Stimulated activated CD4-positive, alpha-beta T cell treated with anti-CD3 and anti-CD28 coated beads, TNF-alpha, amount 100 ng/mL, for 48 hours (primary cell): Measurements from ENCODE around the gene GMPPB.
A peak's percentile ranks its signal among the peaks of the same experiment; 100 is the strongest.
"Not testable (repeated sequence)": the region's sequence is repeated elsewhere in the genome, so short reads cannot be mapped to it uniquely, and the experiment has no call there.

Experiments
- DNase-seq, 3 donors: peaks; one replicate each; pipeline ENCODE4 v3.0.0-alpha.2; 2020; ENCODE audit warnings: low read depth in 3 of 3

The GMPPB gene

DNA sequence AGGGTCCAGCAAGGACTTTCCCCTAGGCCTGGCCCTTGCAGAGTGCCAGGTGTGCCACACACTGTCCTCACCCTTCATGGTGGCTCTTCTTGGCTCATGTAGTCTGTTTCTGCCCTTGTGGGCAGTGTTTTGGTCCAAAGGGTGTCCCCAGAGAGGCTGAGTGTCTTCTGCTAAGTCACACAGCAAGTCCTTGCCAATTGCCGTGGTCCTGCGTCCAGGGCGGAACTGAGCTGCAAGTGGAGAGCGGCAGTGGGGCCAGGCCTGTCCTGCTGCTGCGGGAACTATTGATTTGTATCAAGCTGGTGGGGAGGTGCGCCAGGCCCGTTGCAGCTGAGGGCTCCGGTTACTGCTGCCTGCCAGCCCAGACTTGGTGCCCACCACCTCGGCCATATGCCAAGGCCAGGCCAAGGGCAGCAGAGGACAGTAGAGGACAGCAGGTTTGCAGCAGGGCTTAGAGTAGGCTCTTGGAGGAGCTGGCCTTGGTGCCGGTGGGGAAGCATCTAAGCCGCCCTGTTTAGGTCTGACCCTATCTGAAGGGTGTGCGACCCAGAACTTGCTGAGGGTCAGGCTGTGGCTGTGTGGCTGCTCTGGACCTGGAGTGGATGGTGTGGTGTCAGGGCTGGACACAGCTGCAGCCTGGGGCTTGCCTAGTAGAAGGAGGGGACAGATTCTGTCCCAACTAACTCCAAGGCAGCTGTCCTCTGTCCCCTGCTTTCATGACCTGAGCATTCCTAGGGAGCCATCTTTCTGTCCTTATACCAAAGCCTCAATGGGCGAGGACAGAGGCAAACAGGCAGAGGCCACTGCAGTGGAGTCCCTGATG, 8.8 kb downstream of the GMPPB start:
- DNase-seq, result no peak

DNA sequence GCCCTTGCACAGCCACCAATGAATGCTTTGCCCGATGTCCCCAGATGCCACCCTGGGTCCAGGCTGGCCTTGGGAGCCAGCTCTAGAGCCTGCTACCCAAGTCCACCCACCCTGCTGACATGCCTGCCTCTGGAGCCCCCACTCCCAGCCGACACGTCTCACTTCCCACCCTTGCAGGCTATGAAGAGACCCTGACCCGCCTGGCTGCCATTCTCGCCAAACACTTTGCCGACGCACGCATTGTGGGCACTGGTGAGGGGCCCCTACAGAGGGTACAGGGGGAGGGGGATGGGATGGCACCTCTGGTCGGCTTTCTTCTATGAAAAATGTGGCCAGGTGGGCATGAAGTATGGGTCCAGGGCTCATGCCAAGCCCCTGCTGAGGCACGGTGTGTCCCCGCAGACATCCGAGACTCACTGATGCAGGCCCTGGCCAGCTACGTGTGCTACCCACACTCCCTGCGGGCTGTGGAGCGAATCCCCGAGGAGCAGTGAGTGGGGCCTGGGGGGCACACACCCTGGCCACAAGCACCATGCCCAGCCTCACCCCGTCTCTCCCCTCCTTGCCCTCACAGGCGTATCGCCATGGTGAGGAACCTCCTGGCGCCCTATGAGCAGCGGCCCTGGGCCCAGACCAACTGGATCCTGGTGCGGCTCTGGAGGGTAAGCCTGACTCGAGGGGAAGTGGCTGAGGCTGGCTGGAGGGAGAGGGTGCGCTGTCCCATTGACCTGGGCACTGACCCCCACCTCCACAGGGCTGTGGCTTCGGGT, 10.2 kb downstream of the GMPPB start:
- DNase-seq, result no peak

DNA sequence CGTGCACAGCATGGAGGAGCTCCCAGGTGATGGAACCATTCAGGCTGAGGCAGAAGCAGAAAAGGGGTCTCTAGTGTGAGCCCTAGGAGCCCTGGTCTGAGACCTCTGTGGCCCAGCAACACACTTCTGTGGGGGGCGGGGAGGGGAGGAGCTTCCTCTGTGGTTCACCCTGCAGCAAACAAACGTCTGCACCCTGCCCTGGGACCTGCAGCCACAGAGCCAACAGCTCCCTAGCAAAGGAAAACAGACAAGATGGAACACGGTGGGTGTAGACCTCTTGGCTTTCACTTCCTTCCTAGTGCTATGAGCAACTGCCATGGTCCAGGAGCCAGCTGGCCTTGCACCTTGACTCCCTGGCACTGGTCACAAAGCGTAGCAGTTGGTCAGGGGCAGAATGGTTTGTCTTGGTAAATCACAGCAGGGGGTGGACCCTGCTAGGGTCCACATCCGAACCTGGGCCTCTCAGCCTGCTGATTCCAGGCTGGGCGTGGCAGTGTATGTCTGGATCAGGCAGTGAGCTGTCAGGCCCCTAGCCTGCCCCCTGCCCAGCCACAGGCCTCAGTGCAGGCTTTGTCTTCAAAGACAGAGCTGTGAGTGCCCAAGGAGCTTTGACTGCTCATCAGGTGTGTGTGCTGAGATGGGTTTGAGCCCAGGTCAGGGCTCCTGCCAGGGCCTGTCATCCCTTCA, 11.0 kb downstream of the GMPPB start:
- no peak for DNase-seq

DNA sequence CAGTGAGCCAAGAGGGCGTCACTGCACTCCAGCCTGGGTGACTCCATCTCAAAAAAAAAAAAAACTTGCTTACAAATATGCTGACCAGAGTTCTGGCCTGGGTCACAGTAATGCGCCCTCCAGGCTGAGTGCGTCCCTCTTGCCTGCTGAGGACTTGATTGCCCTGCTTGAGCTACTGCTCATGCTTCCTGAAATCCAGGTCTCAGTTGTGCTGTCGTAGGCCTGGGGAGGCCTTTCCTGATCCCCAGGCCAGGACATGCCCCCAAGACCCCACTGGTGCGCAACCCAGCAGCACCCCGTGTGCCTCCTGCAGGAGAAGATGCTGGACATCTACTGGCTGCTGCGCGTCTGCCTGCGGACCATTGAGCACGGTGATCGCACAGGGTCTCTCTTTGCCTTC, 11.6 kb downstream of the GMPPB start:
- no peak for DNase-seq

DNA sequence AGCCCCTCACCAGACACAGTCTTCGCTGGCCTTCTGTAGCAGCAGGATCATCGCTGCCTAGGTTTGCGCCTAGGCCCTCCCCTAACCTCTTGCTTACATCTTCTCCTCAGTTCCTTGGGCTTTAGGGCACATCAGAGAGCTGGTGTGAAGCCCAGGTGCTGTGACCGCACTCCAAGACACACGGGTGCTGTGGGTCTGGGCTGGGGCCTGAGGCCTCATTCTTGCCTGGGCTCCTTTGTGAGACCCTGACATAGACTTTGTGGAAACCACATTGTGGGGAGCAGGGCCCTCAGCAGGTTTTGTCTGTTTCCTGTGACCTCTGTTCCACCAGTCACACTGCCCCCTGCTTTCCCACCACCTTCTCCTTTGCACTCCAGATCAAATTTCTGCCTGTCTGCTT, 12.3 kb downstream of the GMPPB start:
- DNase-seq, result no peak

DNA sequence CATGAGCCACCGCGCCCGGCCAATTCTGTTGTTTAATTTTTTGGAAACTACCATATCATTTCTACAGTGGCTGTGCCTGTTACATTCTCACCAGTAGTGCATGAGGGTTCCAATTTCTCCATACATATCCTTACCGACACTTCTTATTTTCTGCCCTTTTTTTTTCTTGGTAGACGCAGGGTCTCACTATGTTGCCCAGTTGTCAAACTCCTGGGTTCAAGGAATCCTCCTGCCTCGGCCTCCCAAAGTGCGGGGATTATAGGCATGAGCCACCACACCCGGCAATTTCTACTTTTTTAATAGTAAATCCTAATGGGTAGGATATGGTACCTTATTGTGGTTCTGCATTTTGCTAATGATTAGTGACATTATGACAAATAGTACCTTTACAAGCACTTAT, 13.9 kb downstream of the GMPPB start:
- no peak for DNase-seq

DNA sequence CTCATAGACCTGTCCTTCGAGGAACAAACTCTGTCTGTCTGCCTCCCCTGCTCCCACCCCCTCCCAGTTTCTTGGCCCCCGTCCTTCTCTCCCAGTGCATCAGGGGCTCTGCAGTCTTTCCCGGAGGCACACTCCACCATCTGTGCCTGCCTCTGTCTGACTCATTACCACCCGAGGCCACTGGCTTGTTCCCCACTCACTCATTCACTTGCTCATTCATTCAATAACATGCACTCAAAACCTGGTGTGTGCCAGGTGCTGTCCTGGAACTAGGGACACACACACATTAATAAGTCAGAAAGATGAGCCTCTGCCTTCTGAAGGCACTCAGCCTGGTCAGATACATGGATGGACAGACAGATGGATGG, 16.7 kb downstream of the GMPPB start:
- DNase-seq, result no peak

DNA sequence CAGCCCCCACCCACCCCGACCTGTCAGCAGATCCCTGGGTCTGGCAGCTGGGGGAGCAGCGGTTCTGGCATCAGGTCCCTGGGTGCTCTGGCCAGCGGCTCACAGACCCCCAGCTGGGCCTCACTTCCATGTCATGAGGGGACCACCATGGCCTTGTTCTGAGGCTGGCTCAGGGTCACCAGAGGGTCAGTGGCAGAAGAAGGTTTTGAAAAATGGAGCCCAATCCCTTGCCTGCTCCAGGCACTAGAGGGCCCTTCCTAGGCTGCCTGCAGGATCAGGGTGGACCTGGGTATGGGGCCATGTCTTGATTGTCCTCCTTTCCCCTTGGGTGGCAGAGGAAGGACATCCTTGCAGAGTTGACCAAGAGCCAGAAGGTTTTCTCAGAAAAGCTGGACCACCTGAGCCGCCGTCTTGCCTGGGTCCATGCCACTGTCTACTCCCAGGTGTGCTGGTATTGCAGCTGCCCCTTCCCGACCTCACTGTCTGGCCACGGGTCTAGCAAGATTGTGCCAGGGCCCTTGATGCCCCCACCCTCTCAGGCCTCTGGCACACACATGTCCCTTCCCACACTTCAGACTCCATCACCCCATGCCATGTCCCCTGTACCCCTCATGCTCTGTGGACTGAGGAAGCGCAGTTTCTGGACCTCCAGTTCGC, 17.2 kb downstream of the GMPPB start:
- no peak for DNase-seq

DNA sequence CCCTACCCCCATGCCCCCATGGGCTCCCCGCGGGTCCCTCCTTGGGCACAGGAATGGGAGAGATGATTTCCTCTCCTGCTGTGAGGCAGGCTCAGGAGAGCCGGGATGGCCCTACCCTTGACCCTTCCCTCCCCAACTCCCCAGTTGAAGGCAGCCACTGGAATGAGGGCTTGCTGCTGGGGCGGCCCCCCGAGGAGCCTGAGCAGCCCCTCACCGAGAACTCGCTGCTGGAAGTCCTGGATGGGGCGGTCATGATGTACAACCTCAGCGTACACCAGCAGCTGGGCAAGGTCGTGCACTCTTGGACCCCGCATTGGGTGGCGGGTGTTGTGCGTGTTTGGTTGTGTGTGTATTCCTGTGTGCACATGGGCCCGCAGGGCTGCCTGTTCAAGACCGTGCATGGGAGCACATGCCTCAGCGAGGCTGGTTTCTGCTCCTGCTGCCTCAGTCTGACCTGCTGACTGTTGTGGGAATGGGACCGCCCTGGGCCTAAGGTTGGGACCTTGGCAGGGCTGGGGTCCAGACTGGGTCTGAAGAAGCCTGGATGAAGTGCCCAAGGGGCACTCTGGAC, 18.3 kb downstream of the GMPPB start:
- no peak for DNase-seq

DNA sequence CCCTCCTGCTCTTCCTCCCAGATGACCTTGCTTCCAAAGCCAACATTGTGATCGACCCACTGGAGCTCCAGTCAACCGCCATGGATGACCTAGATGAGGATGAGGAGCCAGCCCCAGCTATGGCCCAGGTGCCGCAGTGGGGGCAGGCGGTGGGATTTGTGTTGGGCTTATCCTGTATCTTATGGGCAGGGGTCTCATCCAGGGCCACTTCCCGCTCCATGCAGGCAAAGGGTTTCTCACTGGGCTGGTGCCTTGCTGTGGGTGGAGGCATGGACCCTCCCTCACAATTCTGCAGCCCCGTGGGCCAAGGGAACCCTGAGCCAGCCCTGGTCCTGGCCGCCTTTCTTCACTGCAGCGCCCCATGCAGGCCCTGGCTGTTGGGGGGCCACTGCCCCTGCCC, 19.1 kb downstream of the GMPPB start:
- no peak for DNase-seq

DNA sequence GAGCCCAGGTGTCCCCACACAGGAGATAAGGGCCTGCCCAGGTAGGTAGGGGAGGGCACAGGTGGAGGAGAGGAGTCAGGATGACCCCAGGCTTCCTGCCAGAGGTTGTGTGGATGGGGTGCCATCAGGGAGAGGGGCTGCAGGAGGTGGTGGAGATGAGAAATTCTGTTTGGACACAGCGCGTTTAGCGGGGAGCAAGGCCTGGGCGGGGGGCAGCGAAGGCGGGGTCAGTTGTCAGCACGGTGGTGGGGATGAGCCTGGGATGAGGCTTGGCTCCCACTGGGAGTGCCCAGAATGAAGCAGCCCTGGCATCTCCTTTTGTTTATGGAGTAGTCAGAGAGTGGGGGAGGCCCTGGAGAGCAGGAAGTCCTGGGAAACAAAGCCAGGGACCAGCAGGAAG, 19.8 kb downstream of the GMPPB start:
- no peak for DNase-seq

DNA sequence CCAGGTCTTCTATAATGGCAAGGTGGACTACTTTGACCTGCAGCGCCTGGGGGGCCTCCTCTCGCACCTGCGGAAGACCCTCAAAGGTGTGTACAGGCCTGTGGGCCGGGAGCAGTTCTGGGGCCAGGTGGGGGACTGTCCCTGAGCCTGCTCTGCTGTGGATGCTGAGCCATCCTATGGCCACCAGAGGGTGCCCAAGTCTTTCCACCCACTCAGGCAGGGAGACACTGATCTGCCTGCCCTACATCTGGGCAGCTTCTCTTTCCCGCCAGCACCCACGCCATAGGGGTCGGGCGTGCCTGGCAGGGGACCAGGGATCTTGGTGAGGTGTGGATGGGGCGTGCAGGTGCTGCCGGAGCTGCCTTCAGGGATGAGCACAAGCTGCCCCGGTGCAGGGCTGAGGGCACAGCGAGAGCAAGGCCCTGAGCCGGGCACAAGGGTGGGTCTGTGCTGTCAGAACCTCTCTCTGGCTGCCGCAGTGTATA, 20.3 kb downstream of the GMPPB start:
- peak in 1 of 3 donors; percentile 47 for DNase-seq

DNA sequence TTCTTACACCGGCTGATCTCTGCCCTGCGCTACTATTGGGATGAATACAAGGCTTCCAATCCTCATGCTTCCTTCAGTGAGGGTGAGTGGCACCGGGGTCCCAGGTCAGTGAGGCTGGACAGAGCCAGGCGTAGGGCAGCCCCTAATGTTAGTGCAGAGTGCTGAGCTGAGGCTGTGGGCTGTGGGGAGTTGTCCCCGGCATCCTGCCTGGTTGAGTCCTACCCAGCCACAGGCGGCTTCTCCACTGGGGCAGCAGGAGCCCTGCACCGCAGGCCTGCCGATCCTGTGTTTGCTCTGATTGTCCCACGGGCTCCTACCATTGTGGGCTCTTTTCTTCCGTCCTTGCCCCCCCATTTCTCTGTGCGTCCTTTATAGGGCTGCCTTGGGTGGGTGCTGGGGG, 21.1 kb downstream of the GMPPB start:
- DNase-seq, result no peak

DNA sequence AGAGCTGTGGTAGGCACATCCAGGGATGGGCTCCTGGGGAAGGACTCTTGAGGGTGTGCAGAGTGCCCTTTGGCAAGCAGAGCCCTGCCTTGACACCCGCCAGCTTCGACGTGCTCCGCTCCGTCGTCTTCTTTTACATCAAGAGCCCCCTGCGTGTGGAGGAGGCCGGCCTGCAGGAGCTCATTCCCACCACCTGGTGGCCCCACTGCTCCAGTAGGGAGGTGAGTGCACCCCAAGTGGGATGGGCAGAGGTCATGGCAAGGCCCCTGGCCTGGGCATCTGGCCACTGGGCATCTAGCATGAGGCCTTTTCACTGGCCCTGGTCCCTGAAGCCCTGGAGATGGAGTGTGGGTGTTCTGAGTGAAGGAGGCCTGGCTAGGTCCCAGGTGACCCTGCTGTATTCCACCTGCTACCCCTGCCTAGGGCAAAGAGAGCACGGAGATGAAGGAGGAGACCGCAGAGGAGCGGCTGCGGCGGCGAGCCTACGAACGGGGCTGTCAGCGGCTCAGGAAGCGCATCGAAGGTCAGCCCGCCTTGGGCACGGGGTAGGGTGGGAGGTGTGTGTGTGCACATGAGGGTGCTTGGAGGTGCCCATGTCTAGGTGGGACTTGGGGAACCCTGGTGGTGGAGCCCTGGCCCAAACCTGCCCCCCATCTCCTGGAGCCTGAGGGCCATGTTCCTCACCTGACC, 22.2 kb downstream of the GMPPB start:
- no peak for DNase-seq

DNA sequence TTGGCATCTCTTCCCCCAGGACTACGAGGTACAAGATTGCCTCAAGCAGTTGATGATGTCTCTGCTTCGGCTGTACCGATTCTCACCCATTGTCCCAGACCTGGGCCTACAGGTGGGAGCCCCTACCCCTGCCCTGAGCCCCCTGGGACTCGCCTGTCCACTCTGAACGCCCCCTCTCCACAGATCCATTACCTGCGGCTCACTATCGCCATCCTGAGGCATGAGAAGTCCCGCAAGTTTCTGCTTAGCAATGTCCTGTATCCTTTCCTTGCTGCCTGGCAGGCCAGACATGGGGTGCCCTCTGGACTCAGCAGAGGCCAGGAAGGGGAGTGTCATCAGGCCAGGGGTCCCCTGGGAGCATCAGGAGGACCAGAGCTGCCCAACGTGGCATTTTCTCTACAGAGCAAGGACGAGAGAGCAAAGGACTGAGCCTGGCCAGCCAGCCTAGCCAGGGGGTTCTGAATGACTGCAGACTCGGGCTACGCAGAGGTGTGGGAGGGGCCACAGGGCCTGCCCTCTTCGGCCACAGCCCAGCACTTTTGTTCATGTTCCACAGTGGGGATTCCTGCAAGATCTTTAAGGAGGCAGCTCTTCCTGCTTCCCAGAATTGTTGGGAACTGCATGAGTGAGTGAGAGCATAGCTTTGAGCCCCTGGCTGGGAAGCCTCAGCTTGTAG, 23.2 kb downstream of the GMPPB start:
- DNase-seq, result no peak

DNA sequence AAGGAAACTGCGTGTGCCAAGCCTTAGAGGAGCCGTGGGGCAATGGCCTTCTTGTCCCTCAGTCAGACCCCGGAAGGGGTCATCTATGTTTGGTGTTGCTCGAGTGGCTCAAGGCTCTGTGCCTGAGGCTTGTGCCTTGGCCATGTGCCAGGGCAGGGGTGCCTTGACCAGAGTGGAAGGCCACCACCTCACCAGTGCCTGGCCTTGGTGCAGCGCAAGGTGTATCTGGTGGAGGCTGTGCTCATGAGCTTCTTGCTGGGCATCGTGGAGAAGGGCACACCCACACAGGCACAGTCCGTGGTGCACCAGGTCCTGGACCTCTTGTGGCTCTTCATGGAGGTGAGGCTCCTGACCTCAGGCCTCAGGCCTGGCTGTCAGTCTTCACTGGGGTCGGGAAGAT, 23.7 kb downstream of the GMPPB start:
- DNase-seq, result no peak

DNA sequence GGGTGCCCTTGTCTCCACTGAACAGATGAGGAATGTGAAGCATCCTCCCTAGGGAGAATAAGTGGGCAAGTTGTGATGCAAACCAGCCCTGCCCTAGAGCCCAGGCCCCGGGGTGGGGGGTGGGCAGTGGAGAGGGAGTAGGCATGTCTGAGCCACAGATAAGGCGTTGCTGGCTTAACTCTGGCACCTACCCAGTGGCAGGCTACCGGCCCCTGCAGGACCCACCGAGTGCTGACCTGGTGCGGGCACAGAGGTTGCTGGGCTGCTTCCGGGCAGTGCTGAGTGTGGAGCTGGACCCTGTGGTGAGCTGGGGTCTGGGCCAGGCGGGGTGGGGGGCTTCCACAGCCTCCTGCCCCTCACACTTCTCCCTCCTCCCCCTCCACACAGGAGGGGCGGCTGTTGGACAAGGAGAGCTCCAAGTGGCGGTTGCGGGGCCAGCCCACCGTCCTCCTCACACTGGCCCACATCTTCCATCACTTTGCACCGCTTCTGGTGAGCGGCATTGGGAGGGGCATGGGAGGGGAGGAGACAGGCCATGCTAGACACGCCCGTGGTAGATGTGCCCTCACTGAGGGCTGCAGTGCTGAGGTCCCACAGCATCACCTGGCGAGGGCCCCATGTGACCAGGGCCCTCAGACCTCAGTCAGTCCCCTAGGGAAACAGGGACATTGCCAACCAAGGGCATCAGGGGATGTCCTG, 24.3 kb downstream of the GMPPB start:
- no peak for DNase-seq

DNA sequence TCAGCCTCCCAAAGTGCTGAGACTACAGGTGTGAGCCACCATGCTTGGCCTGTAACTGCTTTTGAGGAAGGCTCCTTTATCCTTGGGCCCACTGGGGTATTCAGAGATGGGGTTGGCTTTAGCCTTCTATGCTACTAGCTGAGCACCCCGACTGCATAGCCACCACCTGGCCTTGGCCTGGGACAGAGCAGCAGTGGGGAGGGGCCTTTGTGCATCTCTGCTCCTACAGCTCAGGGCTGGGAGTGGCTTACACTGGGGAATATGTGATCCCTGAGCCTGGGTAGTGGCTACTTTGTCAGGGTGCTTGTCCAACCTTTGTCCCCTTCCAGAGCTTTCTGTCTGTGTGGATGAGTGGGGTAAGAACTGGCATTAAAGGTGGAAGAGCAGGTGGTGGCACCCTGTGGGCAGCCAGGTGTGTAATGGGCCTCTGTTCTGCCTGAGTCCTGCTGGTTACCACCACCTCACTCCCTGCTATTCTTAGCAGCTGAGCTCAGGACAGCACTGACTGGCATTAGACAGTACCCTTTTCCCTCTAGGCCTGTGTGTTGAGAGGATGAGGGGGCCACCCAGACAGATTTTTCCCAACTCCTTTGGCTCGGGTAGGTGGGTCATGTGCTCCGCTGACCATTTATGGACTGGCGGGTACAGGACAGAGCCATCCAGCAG, 28.3 kb downstream of the GMPPB start:
- not testable (repeated sequence) for DNase-seq

DNA sequence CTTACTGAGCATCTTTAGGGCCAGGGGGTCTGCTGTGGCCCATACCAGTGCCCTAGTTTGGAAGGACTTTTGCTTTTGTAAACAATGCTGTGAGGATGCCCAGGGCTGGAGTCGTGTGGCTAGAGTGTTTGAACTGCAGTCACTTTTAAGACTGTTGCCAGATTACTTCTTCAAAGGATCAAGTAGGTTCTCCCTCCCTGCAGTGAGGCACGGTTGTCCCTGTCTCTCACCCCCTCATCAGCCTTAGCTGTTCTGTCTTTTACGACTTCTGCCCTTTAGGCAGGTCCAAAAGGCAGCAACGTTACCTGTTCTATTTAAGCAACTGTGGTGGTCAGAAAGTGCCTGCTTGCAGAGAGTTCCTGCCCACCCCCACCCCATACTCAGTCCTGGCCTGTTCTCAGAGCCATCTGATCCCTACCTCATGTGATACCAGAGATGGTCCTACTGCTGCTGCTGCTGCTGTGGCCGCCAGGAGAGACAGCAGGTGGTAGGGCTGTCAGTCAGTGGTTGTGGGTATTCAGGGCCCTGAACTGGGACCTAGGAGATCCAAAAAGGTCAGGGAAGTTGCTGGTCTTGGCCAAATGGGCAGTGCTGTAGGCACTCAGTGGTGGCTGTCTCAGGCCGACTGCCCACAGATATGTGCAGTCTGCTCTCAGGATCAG, 29.2 kb downstream of the GMPPB start:
- not testable (repeated sequence) for DNase-seq
